HCT116 (cell line): ENCODE results near the gene RGS4.

ENCODE experiments used
- CBX3 ChIP-seq: IDR thresholded peaks from 2 replicates; pipeline ENCODE4 v1.6.1; 2012; ENCODE audit warnings: low read depth
- ELF1 ChIP-seq: IDR thresholded peaks from 2 replicates; pipeline ENCODE4 v1.6.1; 2012; ENCODE audit warnings: low read depth, borderline replicate concordance
- EZH2 ChIP-seq: fragments of 200-600 bp; sonication (generic); IDR thresholded peaks from 2 replicates; pipeline ENCODE4 v1.6.1; 2017; ENCODE audit warnings: antibody characterized with exemption, mixed run types
- EZH2phosphoT487 ChIP-seq: fragments of 200-600 bp; IDR thresholded peaks from 2 replicates; pipeline ENCODE4 v1.6.1; 2018; ENCODE audit warnings: antibody characterized with exemption, borderline replicate concordance
- FOSL1 ChIP-seq: IDR thresholded peaks from 2 replicates; pipeline ENCODE4 v1.6.1; 2012; ENCODE audit warnings: low read depth
- POLR2A ChIP-seq: IDR thresholded peaks from 2 replicates; pipeline ENCODE4 v1.7.0; 2011; ENCODE audit warnings: borderline replicate concordance; ENCODE audit not compliant: insufficient read depth, insufficient read length; ENCODE audit errors: extremely low read depth
- POLR2AphosphoS5 ChIP-seq: IDR thresholded peaks from 2 replicates; pipeline ENCODE4 v1.6.1; 2011; ENCODE audit warnings: mild to moderate bottlenecking, low read depth, low read length, moderate library complexity
- RAD21 ChIP-seq: IDR thresholded peaks from 2 replicates; pipeline ENCODE4 v1.6.1; 2012; ENCODE audit warnings: low read depth, mild to moderate bottlenecking
- SIN3A ChIP-seq: IDR thresholded peaks from 2 replicates; pipeline ENCODE4 v1.6.1; 2012; ENCODE audit warnings: low read depth
- SP1 ChIP-seq: IDR thresholded peaks from 2 replicates; pipeline ENCODE4 v1.6.1; 2012; ENCODE audit warnings: low read depth
- YY1 ChIP-seq: IDR thresholded peaks from 2 replicates; pipeline ENCODE4 v1.6.1; 2011; ENCODE audit warnings: low read length, low read depth, moderate library complexity, mild to moderate bottlenecking; ENCODE audit not compliant: insufficient replicate concordance; ENCODE audit errors: extremely low read depth
- ZNF274 ChIP-seq: fragments of 200-500 bp; sonication (Bioruptor generic); IDR thresholded peaks from 2 replicates; pipeline ENCODE4 v1.6.1; 2014; ENCODE audit warnings: mild to moderate bottlenecking, low read depth, low read length, inconsistent platforms
- TF ChIP-seq, protein P1 (sequence below), 3 experiments: fragments of 200-600 bp in 1 of 3; sonication (generic) in 1 of 3; IDR thresholded peaks in 2 of 3; conservative IDR thresholded peaks in 1 of 3; 2 replicates each; pipeline ENCODE4 v1.5.1; 2012 to 2017; ENCODE audit warnings: low read depth in 2 of 3, low read length in 2 of 3, antibody characterized with exemption in 1 of 3, borderline replicate concordance in 1 of 3, control low read depth in 1 of 3, mild to moderate bottlenecking in 1 of 3, mixed read lengths in 1 of 3, mixed run types in 1 of 3, moderate library complexity in 1 of 3; ENCODE audit not compliant: insufficient read depth in 1 of 3
- TF ChIP-seq, protein P2 (sequence below): IDR thresholded peaks from 2 replicates; pipeline ENCODE4 v1.6.1; 2012; ENCODE audit warnings: low read depth

DNA sequence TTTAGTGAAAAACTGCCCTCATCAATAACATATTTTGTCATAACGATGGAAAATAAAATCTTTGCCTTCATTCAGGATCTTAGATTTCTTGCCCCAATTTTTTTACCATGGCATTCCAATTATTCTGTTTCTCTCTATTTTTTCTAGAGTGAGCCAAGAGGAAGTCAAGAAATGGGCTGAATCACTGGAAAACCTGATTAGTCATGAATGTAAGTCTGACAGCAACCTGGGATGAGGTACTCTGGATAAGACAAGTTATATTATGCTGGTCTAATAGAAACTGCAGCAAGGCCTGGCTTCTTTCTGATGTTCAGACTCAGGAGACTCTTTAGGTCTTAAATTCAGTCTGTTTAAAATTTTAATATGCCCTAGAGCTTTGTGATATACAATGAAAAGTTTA is 3.5 kb downstream of the RGS4 start:
- TF ChIP-seq, protein P1, sequence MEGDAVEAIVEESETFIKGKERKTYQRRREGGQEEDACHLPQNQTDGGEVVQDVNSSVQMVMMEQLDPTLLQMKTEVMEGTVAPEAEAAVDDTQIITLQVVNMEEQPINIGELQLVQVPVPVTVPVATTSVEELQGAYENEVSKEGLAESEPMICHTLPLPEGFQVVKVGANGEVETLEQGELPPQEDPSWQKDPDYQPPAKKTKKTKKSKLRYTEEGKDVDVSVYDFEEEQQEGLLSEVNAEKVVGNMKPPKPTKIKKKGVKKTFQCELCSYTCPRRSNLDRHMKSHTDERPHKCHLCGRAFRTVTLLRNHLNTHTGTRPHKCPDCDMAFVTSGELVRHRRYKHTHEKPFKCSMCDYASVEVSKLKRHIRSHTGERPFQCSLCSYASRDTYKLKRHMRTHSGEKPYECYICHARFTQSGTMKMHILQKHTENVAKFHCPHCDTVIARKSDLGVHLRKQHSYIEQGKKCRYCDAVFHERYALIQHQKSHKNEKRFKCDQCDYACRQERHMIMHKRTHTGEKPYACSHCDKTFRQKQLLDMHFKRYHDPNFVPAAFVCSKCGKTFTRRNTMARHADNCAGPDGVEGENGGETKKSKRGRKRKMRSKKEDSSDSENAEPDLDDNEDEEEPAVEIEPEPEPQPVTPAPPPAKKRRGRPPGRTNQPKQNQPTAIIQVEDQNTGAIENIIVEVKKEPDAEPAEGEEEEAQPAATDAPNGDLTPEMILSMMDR (IDR thresholded peaks at IDR 0.05 in 2 of 3, conservative IDR thresholded peaks at IDR 0.05 in 1 of 3; ENCODE audit: borderline replicate concordance in 1 of 3, insufficient read depth in 1 of 3, low read depth in 2 of 3, low read length in 2 of 3) = no peak
- no peak for TF ChIP-seq EZH2phosphoT487
- no peak for TF ChIP-seq CBX3
- TF ChIP-seq YY1 = no peak
- TF ChIP-seq ZNF274 = no peak
- no peak for TF ChIP-seq POLR2A
- no peak for TF ChIP-seq SIN3A
- no peak for TF ChIP-seq RAD21
- no peak for TF ChIP-seq SP1
- no peak for TF ChIP-seq ELF1
- TF ChIP-seq, protein P2, sequence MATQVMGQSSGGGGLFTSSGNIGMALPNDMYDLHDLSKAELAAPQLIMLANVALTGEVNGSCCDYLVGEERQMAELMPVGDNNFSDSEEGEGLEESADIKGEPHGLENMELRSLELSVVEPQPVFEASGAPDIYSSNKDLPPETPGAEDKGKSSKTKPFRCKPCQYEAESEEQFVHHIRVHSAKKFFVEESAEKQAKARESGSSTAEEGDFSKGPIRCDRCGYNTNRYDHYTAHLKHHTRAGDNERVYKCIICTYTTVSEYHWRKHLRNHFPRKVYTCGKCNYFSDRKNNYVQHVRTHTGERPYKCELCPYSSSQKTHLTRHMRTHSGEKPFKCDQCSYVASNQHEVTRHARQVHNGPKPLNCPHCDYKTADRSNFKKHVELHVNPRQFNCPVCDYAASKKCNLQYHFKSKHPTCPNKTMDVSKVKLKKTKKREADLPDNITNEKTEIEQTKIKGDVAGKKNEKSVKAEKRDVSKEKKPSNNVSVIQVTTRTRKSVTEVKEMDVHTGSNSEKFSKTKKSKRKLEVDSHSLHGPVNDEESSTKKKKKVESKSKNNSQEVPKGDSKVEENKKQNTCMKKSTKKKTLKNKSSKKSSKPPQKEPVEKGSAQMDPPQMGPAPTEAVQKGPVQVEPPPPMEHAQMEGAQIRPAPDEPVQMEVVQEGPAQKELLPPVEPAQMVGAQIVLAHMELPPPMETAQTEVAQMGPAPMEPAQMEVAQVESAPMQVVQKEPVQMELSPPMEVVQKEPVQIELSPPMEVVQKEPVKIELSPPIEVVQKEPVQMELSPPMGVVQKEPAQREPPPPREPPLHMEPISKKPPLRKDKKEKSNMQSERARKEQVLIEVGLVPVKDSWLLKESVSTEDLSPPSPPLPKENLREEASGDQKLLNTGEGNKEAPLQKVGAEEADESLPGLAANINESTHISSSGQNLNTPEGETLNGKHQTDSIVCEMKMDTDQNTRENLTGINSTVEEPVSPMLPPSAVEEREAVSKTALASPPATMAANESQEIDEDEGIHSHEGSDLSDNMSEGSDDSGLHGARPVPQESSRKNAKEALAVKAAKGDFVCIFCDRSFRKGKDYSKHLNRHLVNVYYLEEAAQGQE = no peak
- no peak for TF ChIP-seq EZH2
- TF ChIP-seq POLR2AphosphoS5 = no peak
- TF ChIP-seq FOSL1 = no peak
